EH (cell line): ENCODE data around the gene HIKESHI.
"Not testable (repeated sequence)": the region's sequence is repeated elsewhere in the genome, so short reads cannot be mapped to it uniquely, and the experiment has no call there.

Experiments
- DNase-seq: peaks from one replicate; pipeline ENCODE4 v3.0.0-alpha.2; 2015; ENCODE audit warnings: low read depth

HIKESHI gene

GRCh38 chr11:86302092-86302793 is at the start of gene HIKESHI:
Gene HIKESHI (plus strand): TSS chr11:86302240. CDS start chr11:86302449, 209 bp downstream.
- peak; percentile 98 for DNase-seq

GRCh38 chr11:86255896-86256295 is 46.1 kb upstream of the HIKESHI start:
- DNase-seq: no peak

GRCh38 chr11:86256608-86257007 is 45.4 kb upstream of the HIKESHI start:
- no peak for DNase-seq

GRCh38 chr11:86257446-86257845 is 44.6 kb upstream of the HIKESHI start:
- DNase-seq: no peak

- DNase-seq: no peak
These were observed 42.3 kb upstream of the HIKESHI start for GRCh38 chr11:86259730-86260129.

- no peak for DNase-seq
These were observed 40.7 kb upstream of the HIKESHI start for GRCh38 chr11:86261328-86261727.

GRCh38 chr11:86262387-86262786 is 39.7 kb upstream of the HIKESHI start:
- no peak for DNase-seq

- no peak for DNase-seq
These were observed 37.4 kb upstream of the HIKESHI start for GRCh38 chr11:86264649-86265048.

GRCh38 chr11:86265194-86265593 is 36.8 kb upstream of the HIKESHI start:
- no peak for DNase-seq

- DNase-seq: no peak
These were observed 32.4 kb upstream of the HIKESHI start for GRCh38 chr11:86269645-86270044.

- DNase-seq: no peak
These were observed 27.5 kb upstream of the HIKESHI start for GRCh38 chr11:86274503-86274902.

GRCh38 chr11:86274999-86275398 is 27.0 kb upstream of the HIKESHI start:
- DNase-seq: no peak

- DNase-seq: no peak
These were observed 26.3 kb upstream of the HIKESHI start for GRCh38 chr11:86275493-86276370.

GRCh38 chr11:86277741-86278140 is 24.3 kb upstream of the HIKESHI start:
- DNase-seq: no peak

- DNase-seq: no peak
These were observed 23.8 kb upstream of the HIKESHI start for GRCh38 chr11:86278226-86278625.

- DNase-seq: no peak
These were observed 22.3 kb upstream of the HIKESHI start for GRCh38 chr11:86279747-86280146.

GRCh38 chr11:86287468-86287796 is 14.6 kb upstream of the HIKESHI start:
- DNase-seq: no peak

GRCh38 chr11:86288776-86289507 is 13.1 kb upstream of the HIKESHI start:
- DNase-seq: no peak

GRCh38 chr11:86289508-86290280 is 12.3 kb upstream of the HIKESHI start:
- DNase-seq: not testable (repeated sequence)

- peak; percentile 62 for DNase-seq
These were observed 10.4 kb upstream of the HIKESHI start for GRCh38 chr11:86291466-86292262.
